MM.1S (cell line): ENCODE results near the gene SHQ1.

Source experiments
- DNase-seq: peaks from one replicate; pipeline ENCODE4 v3.0.0-alpha.2; 2015
- H2AFZ ChIP-seq: fragments of 300-600 bp; sonication (generic); 2 replicates; pipeline ENCODE4 v1.6.0; 2016; ENCODE audit warnings: antibody characterized with exemption, low read length
- H3F3A ChIP-seq: fragments of 300-600 bp; sonication (generic); 2 replicates; pipeline ENCODE4 v1.6.1; 2016; ENCODE audit warnings: mild to moderate bottlenecking, antibody characterized with exemption, low read length, moderate library complexity, mixed read lengths; ENCODE audit not compliant: insufficient read depth
- H3K27ac ChIP-seq: fragments of 300-600 bp; sonication (generic); 2 replicates; pipeline ENCODE4 v1.5.1; 2016; ENCODE audit warnings: mild to moderate bottlenecking, low read length
- H3K27me3 ChIP-seq: fragments of 300-600 bp; sonication (generic); replicated peaks from 2 replicates; pipeline ENCODE4 v1.6.0; 2016; ENCODE audit warnings: low read length; ENCODE audit not compliant: insufficient read depth
- H3K36me3 ChIP-seq: fragments of 300-600 bp; sonication (generic); replicated peaks from 2 replicates; pipeline ENCODE4 v1.6.1; 2016; ENCODE audit warnings: mild to moderate bottlenecking, low read length, mixed read lengths; ENCODE audit not compliant: insufficient read depth
- H3K4me1 ChIP-seq: fragments of 300-600 bp; sonication (generic); 2 replicates; pipeline ENCODE4 v1.6.1; 2016; ENCODE audit warnings: low read length, mixed read lengths
- H3K4me2 ChIP-seq: fragments of 300-600 bp; sonication (generic); 2 replicates; pipeline ENCODE4 v1.6.0; 2016; ENCODE audit warnings: low read depth, low read length
- H3K4me3 ChIP-seq: fragments of 300-600 bp; sonication (generic); 2 replicates; pipeline ENCODE4 v1.5.1; 2016; ENCODE audit warnings: low read length, mixed read lengths
- H3K79me2 ChIP-seq: fragments of 300-600 bp; sonication (generic); 2 replicates; pipeline ENCODE4 v1.6.1; 2016; ENCODE audit warnings: mixed run types, low read length, mixed read lengths
- H3K9ac ChIP-seq: fragments of 300-600 bp; sonication (generic); 2 replicates; pipeline ENCODE4 v1.6.1; 2016; ENCODE audit warnings: low read length, mixed read lengths
- H3K9me2 ChIP-seq: fragments of 300-600 bp; sonication (generic); replicated peaks from 2 replicates; pipeline ENCODE4 v1.6.1; 2016; ENCODE audit warnings: mild to moderate bottlenecking, low read length, mixed read lengths; ENCODE audit not compliant: insufficient read depth
- H3K9me3 ChIP-seq: fragments of 300-600 bp; sonication (generic); replicated peaks from 2 replicates; pipeline ENCODE4 v1.6.1; 2016; ENCODE audit warnings: mild to moderate bottlenecking, low read length, mixed read lengths; ENCODE audit not compliant: insufficient read depth
- H4K20me1 ChIP-seq: fragments of 300-600 bp; sonication (generic); 2 replicates; pipeline ENCODE4 v1.6.1; 2016; ENCODE audit warnings: mild to moderate bottlenecking, low read length, moderate library complexity, mixed read lengths; ENCODE audit not compliant: insufficient read depth
- EZH2 ChIP-seq: fragments of 300-600 bp; sonication (generic); optimal IDR thresholded peaks from 2 replicates; pipeline ENCODE3; 2017; ENCODE audit warnings: low read depth, mild to moderate bottlenecking, antibody characterized with exemption, low read length, mixed read lengths
- EZH2phosphoT487 ChIP-seq: fragments of 300-600 bp; sonication (generic); IDR thresholded peaks from 2 replicates; pipeline ENCODE4 v1.6.1; 2018; ENCODE audit warnings: antibody characterized with exemption, low read length
- TF ChIP-seq, protein P1 (sequence below): fragments of 300-600 bp; sonication (generic); IDR thresholded peaks from 2 replicates; pipeline ENCODE4 v1.5.1; 2016; ENCODE audit warnings: antibody characterized with exemption, low read length, mixed read lengths

The SHQ1 gene

GRCh38 chr3:72798552-72799195, 49.6 kb downstream of the SHQ1 start:
- Histone ChIP-seq H3K79me2 (no peaks in the 10 kb centered on the region), H3K4me3 (no peak overlapping the region), H3K36me3 (no peaks in the 10 kb centered on the region), H3K27ac (no peak overlapping the region), H3K4me1 (no peaks in the 10 kb centered on the region), H4K20me1 (no peaks in the 10 kb centered on the region), H3K9me2 (no peaks in the 10 kb centered on the region), H3K27me3 (no peaks in the 10 kb centered on the region), H3F3A (no peaks in the 10 kb centered on the region), H3K4me2 (no peak overlapping the region), H2AFZ (no peak overlapping the region), H3K9me3 (no peaks in the 10 kb centered on the region), H3K9ac (no peak overlapping the region)
- no peak for TF ChIP-seq EZH2
- TF ChIP-seq EZH2phosphoT487: no peak
- TF ChIP-seq, protein P1, sequence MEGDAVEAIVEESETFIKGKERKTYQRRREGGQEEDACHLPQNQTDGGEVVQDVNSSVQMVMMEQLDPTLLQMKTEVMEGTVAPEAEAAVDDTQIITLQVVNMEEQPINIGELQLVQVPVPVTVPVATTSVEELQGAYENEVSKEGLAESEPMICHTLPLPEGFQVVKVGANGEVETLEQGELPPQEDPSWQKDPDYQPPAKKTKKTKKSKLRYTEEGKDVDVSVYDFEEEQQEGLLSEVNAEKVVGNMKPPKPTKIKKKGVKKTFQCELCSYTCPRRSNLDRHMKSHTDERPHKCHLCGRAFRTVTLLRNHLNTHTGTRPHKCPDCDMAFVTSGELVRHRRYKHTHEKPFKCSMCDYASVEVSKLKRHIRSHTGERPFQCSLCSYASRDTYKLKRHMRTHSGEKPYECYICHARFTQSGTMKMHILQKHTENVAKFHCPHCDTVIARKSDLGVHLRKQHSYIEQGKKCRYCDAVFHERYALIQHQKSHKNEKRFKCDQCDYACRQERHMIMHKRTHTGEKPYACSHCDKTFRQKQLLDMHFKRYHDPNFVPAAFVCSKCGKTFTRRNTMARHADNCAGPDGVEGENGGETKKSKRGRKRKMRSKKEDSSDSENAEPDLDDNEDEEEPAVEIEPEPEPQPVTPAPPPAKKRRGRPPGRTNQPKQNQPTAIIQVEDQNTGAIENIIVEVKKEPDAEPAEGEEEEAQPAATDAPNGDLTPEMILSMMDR: no peak
- DNase-seq: no peak

GRCh38 chr3:72797773-72798543, 50.3 kb downstream of the SHQ1 start:
- Histone ChIP-seq H3F3A (no peaks in the 10 kb centered on the region), H3K4me1 (no peaks in the 10 kb centered on the region), H3K27ac (no peak overlapping the region), H3K4me2 (no peak overlapping the region), H3K9ac (no peak overlapping the region), H3K79me2 (no peaks in the 10 kb centered on the region), H3K27me3 (no peaks in the 10 kb centered on the region), H3K36me3 (no peaks in the 10 kb centered on the region), H2AFZ (no peak overlapping the region), H3K9me2 (no peaks in the 10 kb centered on the region), H4K20me1 (no peaks in the 10 kb centered on the region), H3K4me3 (no peak overlapping the region), H3K9me3 (no peaks in the 10 kb centered on the region)
- no peak for DNase-seq
- TF ChIP-seq EZH2 (no peak), EZH2phosphoT487 (no peak)
- TF ChIP-seq, protein P1: no peak

GRCh38 chr3:72794079-72794478, 54.2 kb downstream of the SHQ1 start:
- no peak for DNase-seq
- TF ChIP-seq EZH2 (no peak), EZH2phosphoT487 (no peak)
- TF ChIP-seq, protein P1: no peak
- no peaks in the 10 kb centered on the region for H3F3A ChIP-seq
- no peak overlapping the region for H2AFZ ChIP-seq
- H3K4me2 ChIP-seq: no peak overlapping the region
- no peak overlapping the region for H3K27ac ChIP-seq
- peaks cover 8% of the 10 kb centered on the region; the same call in 1 of the 2 replicates for H3K4me1 ChIP-seq
- H3K9ac ChIP-seq: no peak overlapping the region
- H3K27me3 ChIP-seq: no peaks in the 10 kb centered on the region
- H3K36me3 ChIP-seq: no peaks in the 10 kb centered on the region
- H3K79me2 ChIP-seq: no peaks in the 10 kb centered on the region
- H3K9me3 ChIP-seq: no peaks in the 10 kb centered on the region
- H4K20me1 ChIP-seq: no peaks in the 10 kb centered on the region
- no peaks in the 10 kb centered on the region for H3K9me2 ChIP-seq
- no peak overlapping the region for H3K4me3 ChIP-seq
